SH-SY5Y (cell line): ENCODE data around the gene MEPE.

Source experiments
- GATA2 ChIP-seq: IDR thresholded peaks from 2 replicates; pipeline ENCODE4 v1.6.1; 2011; ENCODE audit warnings: mild to moderate bottlenecking, low read depth, low read length
- GATA3 ChIP-seq: IDR thresholded peaks from 2 replicates; pipeline ENCODE4 v1.6.1; 2011; ENCODE audit warnings: low read depth, mild to moderate bottlenecking, low read length, moderate library complexity

DNA sequence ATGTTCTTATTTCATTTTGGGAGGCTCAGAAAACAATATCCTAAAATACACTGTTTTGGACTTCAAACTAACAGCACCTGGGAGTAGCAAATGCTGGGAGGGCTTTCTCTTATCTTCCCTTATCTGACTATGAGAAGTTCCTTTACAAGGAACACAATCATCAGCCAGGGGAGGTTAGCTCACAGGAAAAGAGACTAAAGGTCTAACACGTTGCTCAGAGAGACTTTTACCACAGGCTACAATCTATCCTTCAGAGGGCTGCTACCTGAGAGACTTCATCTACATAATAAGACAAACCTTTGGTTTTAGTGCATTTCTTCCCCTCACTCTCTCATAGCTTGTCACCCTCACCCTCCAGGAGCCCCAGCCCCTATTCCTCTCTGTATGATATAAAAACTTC lies 35.8 kb downstream of the MEPE start:
- no peak for TF ChIP-seq GATA3
- no peak for TF ChIP-seq GATA2
